NCI-H345 treated with DMSO at 0.1 percent for 48 hours (cell line): ENCODE measurements around the gene PHLDB3.

Experiments used
- DNase-seq: peaks from one replicate; lab custom pipeline; 2025; ENCODE audit not compliant: unreplicated experiment; lab: John Stamatoyannopoulos, UW

The PHLDB3 gene

DNA sequence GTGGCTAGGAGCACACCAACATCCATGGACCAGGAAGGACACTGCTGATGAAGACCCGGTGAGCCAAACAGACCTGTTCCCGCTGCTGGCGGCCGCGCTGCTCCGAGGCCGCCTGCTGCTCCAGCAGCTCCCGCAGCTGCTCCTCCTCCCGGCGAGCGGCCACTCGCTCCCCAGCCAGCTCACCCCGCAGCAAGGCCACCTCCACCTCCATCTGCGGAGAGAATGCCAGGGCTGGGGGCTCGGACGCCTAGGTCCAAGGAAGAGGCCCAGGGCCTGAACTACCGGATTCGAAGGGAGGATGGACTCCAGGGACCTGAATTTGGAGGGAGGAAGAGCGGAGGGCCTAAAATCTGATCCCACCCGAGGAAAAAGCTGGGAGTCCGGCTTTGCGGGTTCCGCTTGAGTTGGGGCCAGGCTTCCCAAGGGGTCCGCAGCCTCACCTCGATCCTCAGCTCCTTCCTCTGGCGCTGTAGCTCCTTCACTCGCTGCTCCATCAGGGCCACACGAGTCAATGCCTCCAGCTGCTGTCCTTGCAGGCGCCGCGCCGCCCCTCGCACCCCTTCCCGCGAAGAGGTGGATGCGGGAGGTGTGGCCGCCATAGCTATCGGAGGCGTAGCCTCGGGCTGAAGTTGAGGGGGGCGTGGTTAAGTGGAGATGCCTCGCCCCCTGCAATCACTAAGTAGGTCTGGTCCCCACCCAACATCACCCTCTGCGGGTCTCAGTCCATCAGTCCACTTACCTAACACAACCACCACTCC is 2.7 kb downstream of the PHLDB3 start:
- DNase-seq: no peak

GRCh38 chr19:43499042-43499441 is 5.5 kb downstream of the PHLDB3 start:
- DNase-seq: no peak

- no peak for DNase-seq
Observed at GRCh38 chr19:43498233-43498842, 6.2 kb downstream of the PHLDB3 start.

GRCh38 chr19:43496960-43497359 is 7.6 kb downstream of the PHLDB3 start:
- no peak for DNase-seq

GRCh38 chr19:43495082-43495481 is 9.5 kb downstream of the PHLDB3 start:
- DNase-seq: no peak

- DNase-seq: no peak
Observed at GRCh38 chr19:43490759-43491158, 13.8 kb downstream of the PHLDB3 start.

DNA sequence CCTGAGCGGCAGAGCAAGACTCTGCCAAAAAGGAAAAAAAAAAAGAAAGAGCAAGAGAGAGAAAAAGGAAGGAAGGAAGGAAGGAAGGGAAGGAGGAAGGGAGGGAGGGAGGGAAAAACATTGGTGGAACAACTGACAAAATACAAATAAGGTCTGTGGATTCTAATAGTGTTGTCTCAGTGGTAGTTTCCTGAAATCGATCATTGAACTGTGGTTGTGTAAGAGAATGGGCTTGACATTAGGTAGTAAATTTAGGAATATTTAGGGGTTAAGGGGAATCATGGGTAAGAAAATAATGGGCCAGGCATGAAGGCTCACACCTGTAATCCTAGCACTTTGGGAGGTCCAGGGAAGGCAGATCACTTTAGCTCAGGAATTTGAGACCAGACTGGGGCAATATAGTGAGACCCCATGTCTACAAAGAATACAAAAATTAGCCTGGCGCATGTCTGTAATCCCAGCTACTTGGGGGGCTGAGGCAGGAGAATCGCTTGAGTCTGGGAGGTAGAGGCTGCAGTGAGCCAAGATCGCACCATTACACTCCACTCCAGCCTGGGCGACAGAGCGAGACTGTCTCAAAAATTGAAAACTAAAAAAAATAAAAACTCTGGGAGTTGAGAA is 14.5 kb downstream of the PHLDB3 start:
- no peak for DNase-seq

DNA sequence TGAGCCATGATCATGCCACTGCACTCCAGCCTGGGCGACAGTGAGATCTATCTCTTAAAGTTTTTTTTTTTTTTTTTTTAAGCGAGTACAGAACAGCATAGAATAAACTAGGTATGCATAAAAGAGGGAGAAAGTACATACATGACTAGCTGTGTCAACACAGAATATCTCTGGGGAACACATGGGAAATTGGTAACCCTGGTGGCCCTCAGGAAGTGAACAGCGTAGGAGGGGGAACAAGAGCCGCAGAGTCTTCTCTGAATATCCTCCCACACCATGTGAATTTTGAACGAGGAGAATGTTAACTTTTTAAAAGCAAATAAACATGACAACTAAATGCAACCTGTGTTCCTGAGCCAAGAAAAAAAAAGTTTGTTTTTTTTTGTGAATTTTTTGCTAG is 15.2 kb downstream of the PHLDB3 start:
- no peak for DNase-seq

DNA sequence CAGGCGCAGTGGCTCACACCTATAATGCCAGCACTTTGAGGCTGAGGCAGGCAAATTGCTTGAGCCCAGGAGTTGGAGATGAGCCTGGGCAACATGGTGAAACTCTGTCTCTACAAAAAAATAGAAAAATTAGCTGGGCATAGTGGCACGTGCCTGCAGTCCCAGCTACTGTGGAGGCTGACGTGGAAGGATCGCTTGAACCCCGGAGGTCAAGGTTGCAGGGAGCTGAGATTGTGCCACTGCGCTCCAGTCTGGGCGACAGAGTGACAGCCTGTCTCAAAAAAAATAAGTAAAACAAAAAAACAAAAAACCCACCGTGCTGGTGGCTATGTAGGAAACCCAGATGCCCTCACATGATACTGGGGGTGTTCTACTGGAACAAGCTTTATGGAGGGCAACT is 16.4 kb downstream of the PHLDB3 start:
- DNase-seq: no peak

DNA sequence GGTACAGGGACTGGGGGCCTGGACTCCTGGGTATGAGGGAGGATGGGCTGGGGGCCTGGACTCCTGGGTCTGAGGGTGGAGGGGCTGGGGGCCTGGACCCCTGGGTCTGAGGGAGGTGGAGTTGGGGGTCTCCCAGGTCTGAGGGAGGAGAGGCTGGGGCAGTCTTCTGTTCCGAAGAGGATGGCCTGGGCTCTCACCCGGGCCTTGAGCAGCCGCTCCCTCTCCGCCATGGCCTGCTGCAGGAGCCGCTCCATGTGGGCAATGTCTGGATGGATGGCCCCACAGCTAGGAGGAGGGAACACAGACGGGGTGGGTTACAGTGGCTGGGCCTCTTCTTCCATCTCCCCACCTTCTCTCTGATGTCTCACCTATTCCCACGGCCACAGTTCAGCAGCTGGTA is 18.1 kb downstream of the PHLDB3 start:
- DNase-seq: no peak

GRCh38 chr19:43485951-43486350 is 18.6 kb downstream of the PHLDB3 start:
- DNase-seq: no peak

DNA sequence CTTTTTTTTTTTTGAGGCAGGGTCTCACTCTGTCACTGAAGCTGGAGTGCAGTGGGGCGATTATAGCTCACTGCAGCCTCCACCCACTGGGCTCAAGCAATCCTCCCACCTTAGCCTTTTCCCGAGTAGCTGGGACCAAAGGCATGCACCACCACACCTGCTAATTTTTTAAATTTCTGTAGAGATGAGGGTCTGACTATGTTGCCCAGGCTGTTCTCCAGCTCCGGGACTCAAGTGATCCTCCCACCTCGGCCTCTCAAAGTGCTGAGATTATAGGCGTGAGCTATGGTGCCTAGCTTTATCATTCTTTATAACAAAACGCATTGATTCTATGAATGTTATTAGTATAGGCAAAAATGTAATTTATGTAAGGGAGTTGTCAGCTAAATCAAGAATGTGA is 21.3 kb downstream of the PHLDB3 start:
- DNase-seq: no peak

DNA sequence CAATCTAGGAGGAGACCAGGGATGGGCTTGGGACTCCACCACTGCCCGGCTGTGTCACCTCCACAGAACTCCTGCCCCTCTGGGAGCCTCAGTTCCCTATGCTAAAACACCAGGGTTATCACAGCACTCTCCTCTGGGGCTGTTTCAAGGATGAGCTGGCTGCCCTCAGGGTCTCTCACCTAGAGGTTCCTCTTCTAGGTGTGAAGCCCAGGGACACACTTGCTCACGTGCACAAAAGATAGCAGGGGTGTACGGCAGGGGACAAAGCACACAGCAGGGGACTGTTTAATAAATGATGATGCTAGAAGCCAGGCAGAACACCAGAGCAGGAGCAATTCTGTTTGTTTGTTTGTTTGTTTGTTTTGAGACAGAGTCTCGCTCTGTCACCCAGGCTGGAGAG is 22.4 kb downstream of the PHLDB3 start:
- no peak for DNase-seq

DNA sequence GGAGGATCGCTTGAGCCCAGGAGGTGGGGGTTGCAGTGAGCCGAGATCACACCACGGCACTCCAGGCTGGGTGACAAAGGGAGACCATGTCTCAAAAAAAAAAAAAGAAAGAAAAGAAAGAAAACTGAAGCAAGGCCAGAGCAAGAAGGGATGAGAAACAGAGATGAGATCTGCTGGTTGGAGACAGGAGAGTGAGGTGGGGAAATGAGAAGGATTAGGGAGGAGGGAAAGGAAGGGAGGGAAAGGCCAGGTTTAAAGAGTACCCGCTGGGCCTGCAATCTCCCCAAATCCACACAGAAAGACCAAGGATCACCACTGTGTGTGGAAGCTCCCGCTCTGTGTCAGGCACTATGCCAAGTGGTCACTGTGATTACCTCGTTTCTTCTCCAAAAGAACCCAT is 22.8 kb downstream of the PHLDB3 start:
- DNase-seq: no peak

GRCh38 chr19:43480574-43480973 is 24.0 kb downstream of the PHLDB3 start:
- DNase-seq: no peak

DNA sequence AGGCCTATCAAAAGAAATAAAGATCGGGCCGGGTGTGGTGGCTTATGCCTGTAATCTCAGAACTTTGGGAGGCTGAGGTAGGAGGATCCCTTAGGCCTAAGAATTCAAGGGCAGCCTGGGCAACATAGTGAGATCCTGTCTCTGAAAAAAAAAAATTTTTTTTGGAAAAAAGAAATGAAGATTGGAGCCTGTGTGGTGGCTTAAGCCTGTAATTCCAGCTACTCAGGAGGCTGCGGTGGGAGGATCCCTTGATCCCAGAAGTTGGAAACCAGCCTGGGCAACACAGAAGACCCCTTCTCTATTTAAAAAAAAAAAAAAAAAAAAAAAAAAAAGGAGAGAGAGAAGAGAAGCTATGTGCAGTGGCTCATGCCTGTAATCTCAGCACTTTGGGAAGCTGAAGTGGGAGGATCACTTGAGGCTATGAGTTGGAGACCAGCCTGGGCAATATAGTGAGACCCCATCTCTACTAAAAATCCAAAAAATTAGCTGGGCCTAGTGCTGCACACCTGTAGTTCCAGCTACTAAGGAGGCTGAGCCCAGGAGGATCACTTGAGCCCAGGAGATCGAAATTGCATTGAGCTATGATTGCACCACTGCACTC is 24.5 kb downstream of the PHLDB3 start:
- DNase-seq: no peak

GRCh38 chr19:43479226-43479625 is 25.3 kb downstream of the PHLDB3 start:
- no peak for DNase-seq

DNA sequence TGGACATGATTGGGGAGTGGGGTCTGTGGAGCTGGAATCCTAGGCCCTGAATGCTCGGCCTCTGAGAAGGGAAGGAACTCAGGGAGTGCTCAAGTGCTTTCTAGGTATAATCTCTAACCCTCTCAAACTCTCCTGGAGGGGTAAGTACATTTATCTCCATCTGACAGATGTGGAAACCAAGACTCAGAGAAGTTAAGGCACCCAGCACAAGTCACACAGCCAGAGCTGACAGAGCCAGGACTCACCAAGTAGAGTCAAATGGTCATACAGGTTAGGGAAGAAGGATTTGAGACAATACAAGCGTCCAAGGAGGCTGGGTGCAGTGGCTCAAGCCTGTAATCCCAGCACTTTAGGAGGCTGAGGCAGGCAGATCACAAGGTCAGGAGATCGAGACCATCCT is 26.2 kb downstream of the PHLDB3 start:
- no peak for DNase-seq

DNA sequence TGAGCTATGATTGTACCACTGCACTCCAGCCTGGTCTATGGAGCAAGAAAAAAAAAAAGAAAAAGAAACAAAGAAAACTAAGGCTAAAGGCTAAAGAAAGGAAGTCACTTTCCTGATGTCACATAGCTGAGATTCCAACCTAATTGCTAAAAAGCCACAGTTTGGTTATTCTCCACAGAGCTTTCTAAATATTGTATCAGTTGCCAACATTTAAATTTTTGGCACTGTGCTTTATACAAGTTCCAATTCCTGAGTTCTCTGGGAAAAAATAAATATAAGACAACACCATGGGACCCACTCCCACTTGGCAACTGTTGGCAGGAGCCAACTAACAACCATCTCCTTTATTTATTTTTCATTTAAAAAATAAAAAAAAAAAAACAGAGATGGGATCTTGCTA is 27.9 kb downstream of the PHLDB3 start:
- no peak for DNase-seq

- peak; percentile 40 for DNase-seq
Observed at GRCh38 chr19:43474986-43475705, 29.4 kb downstream of the PHLDB3 start.

DNA sequence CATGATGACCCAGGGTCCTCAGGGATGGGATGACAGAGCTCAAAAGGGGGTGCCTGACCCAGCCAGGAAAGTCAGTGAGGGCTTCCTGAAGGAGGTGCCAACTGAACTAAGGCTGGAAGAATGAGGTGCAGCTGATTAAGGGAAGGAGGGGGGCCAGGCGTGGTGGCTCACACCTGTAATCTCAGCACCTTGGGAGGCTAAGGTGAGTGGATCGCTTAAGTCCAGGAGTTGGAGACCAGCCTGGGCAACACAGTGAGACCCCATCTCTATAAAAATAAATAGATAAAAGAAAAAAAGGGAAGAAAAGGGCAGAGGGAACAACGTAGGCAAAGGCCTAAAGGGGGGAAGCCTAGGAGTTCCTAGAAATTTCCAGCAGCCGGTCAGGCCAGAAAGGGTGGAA is 30.1 kb downstream of the PHLDB3 start:
- DNase-seq: no peak
